IMR-90 (cell line): Measurements from ENCODE around the gene ANKDD1A. TPM values are rescaled to one million over a fixed set of nuclear protein-coding genes. Genes with fewer than 3 reads are reported as not detected.

ENCODE experiments used
- ATAC-seq: fragments of 200-7000 bp; cut with Tn5 transposase; 2 replicates; pipeline ENCODE4 v1.9.1; 2020; ENCODE audit warnings: low read depth, mild to moderate bottlenecking, moderate library complexity
- BruUV-seq: library from RNA; stranded (reverse); fragments of 400-500 nt; replicated peaks from 2 replicates; lab custom pipeline; 2021; lab: Mats Ljungman, UMichigan
- CTCF ChIA-PET: fragments of 300-600 bp; formaldehyde crosslinking; extraction: SDS; loops from one replicate; lab custom pipeline; 2021; ENCODE audit warnings: antibody characterized with exemption; lab: Yijun Ruan, JAX
- POLR2A ChIA-PET: fragments of 300-600 bp; sonication (Branson Sonifier 250); formaldehyde crosslinking; loops from one replicate; lab custom pipeline; 2022; ENCODE audit warnings: antibody characterized with exemption; ENCODE audit not compliant: unreplicated experiment; lab: Charles Lee
- DNase-seq: peaks from one replicate; pipeline ENCODE4 v3.0.0; 2013
- H2AFZ ChIP-seq: replicated peaks from 2 replicates; pipeline ENCODE3; 2013; ENCODE audit warnings: low read length, mild to moderate bottlenecking; ENCODE audit not compliant: poor library complexity
- H2AK5ac ChIP-seq: 2 replicates; pipeline ENCODE4 v1.6.1; 2013; ENCODE audit warnings: low read depth, low read length, inconsistent platforms
- H2AK9ac ChIP-seq: replicated peaks from 2 replicates; pipeline ENCODE3; 2013; ENCODE audit warnings: mild to moderate bottlenecking, low read depth, low read length, moderate library complexity; ENCODE audit not compliant: poor library complexity
- H2BK120ac ChIP-seq: 2 replicates; pipeline ENCODE4 v1.6.1; 2013; ENCODE audit warnings: low read depth, low read length, inconsistent platforms
- H2BK15ac ChIP-seq: 3 replicates; pipeline ENCODE4 v1.6.1; 2013; ENCODE audit warnings: low read depth, low read length, inconsistent platforms
- H2BK20ac ChIP-seq: 2 replicates; pipeline ENCODE4 v1.6.1; 2013; ENCODE audit warnings: low read depth, mild to moderate bottlenecking, inconsistent platforms, low read length, moderate library complexity
- H2BK5ac ChIP-seq: 2 replicates; pipeline ENCODE4 v1.6.1; 2013; ENCODE audit warnings: mild to moderate bottlenecking, low read depth, low read length, inconsistent platforms; ENCODE audit not compliant: poor library complexity, severe bottlenecking
- H3K14ac ChIP-seq: replicated peaks from 2 replicates; pipeline ENCODE4 v1.6.1; 2013; ENCODE audit warnings: low read depth, low read length, inconsistent platforms
- H3K18ac ChIP-seq: 2 replicates; pipeline ENCODE4 v1.6.1; 2013; ENCODE audit warnings: low read depth, low read length, control low read depth
- H3K23ac ChIP-seq: 2 replicates; pipeline ENCODE4 v1.6.1; 2013; ENCODE audit warnings: low read depth, low read length, inconsistent platforms
- H3K27ac ChIP-seq: 2 replicates; pipeline ENCODE4 v1.5.1; 2013; ENCODE audit warnings: mild to moderate bottlenecking, control low read depth, low read length; ENCODE audit not compliant: insufficient read depth
- H3K27me3 ChIP-seq: 2 replicates; pipeline ENCODE4 v1.6.1; 2013; ENCODE audit warnings: low read length; ENCODE audit not compliant: control insufficient read depth, insufficient read depth
- H3K36me3 ChIP-seq: 2 replicates; pipeline ENCODE4 v1.6.1; 2013; ENCODE audit warnings: low read length, mixed read lengths; ENCODE audit not compliant: control insufficient read depth, insufficient read depth
- H3K4ac ChIP-seq: 2 replicates; pipeline ENCODE4 v1.6.1; 2013; ENCODE audit warnings: low read depth, low read length, inconsistent platforms
- H3K4me1 ChIP-seq: 2 replicates; pipeline ENCODE4 v1.6.1; 2013; ENCODE audit warnings: low read length, mixed read lengths; ENCODE audit not compliant: control insufficient read depth, insufficient read depth
- H3K4me2 ChIP-seq: 2 replicates; pipeline ENCODE4 v1.6.1; 2013; ENCODE audit warnings: low read depth, mild to moderate bottlenecking, control low read depth, low read length, moderate library complexity
- H3K4me3 ChIP-seq: 2 replicates; pipeline ENCODE4 v1.5.1; 2013; ENCODE audit warnings: low read depth, mild to moderate bottlenecking, control low read depth, low read length, moderate library complexity; ENCODE audit not compliant: insufficient read depth
- H3K56ac ChIP-seq: 2 replicates; pipeline ENCODE4 v1.6.1; 2013; ENCODE audit warnings: low read length, inconsistent platforms; ENCODE audit not compliant: insufficient read depth; ENCODE audit errors: extremely low read depth
- H3K79me1 ChIP-seq, 2 experiments: 2 replicates each; pipeline ENCODE4 v1.6.1; 2013; ENCODE audit warnings: low read length in 2 of 2, inconsistent platforms in 1 of 2, low read depth in 1 of 2
- H3K9ac ChIP-seq: 2 replicates; pipeline ENCODE4 v1.6.1; 2013; ENCODE audit warnings: low read depth, low read length, control low read depth
- H3K9me1 ChIP-seq: 2 replicates; pipeline ENCODE4 v1.6.1; 2013; ENCODE audit warnings: low read length, inconsistent platforms; ENCODE audit not compliant: insufficient read depth
- H3K9me3 ChIP-seq: 2 replicates; pipeline ENCODE4 v1.6.1; 2013; ENCODE audit warnings: low read length; ENCODE audit not compliant: control insufficient read depth, insufficient read depth
- H4K20me1 ChIP-seq: 2 replicates; pipeline ENCODE4 v1.6.1; 2013; ENCODE audit warnings: low read length, inconsistent platforms; ENCODE audit not compliant: insufficient read depth
- H4K5ac ChIP-seq: 2 replicates; pipeline ENCODE4 v1.6.1; 2013; ENCODE audit warnings: mild to moderate bottlenecking, low read depth, low read length, control low read depth
- H4K8ac ChIP-seq, 2 experiments: 2 replicates each; pipeline ENCODE4 v1.6.1; 2013; ENCODE audit warnings: low read depth in 2 of 2, low read length in 2 of 2, control low read depth in 1 of 2, inconsistent platforms in 1 of 2
- H4K91ac ChIP-seq: 2 replicates; pipeline ENCODE4 v1.6.1; 2013; ENCODE audit warnings: low read depth, low read length, inconsistent platforms; ENCODE audit not compliant: insufficient read depth
- MAFK ChIP-seq: IDR thresholded peaks from 2 replicates; pipeline ENCODE4 v1.6.1; 2012; ENCODE audit warnings: low read depth, low read length, improper control_type of control experiment
- POLR2A ChIP-seq: IDR thresholded peaks from 2 replicates; pipeline ENCODE4 v1.6.1; 2012; ENCODE audit warnings: mild to moderate bottlenecking, low read depth, low read length
- WGBS, 2 experiments: methylation state at CpG; one replicate each; pipeline versions ENCODE4 v1.1.5 to v1.1.7; 2013; ENCODE audit warnings: missing lambda C conversion rate in 2 of 2; ENCODE audit not compliant: insufficient read length in 1 of 2; ENCODE audit errors: extremely low coverage in 2 of 2; 5-methylcytosine and 5-hydroxymethylcytosine counted together
- dilution Hi-C: fragments of 300-500 bp; cut with HindIII; formaldehyde crosslinking; loops from one replicate; pipeline ENCODE4 v1.14.3; 2018; ENCODE audit warnings: low sequenced_read_pairs; ENCODE audit not compliant: unreplicated experiment
- in situ Hi-C: fragments of 300-500 bp; cut with MboI; formaldehyde crosslinking; loops from 3 replicates; pipeline ENCODE4 v1.14.3; 2019; ENCODE audit warnings: low sequenced_read_pairs, inconsistent platforms, mixed read lengths
- intact Hi-C: fragments of 100-400 bp; cut with micrococcal nuclease; formaldehyde crosslinking; loops from 2 replicates; pipeline ENCODE4 v1.10.0; 2022
- polyA plus RNA-seq, 3 experiments: library from polyadenylated mRNA; depleted of rRNA; stranded (reverse); fragments of >200 nt; gene quantifications; 2 replicates each; pipeline ENCODE4 v1.2.3, GENCODE V29; 2012; ENCODE audit warnings: low replicate concordance in 1 of 3
- total RNA-seq: library from RNA; depleted of rRNA; stranded (reverse); fragments of >200 nt; gene quantifications from 2 replicates; pipeline ENCODE4 v1.2.3, GENCODE V29; 2012
- TF ChIP-seq, protein P1 (sequence below): fragments of 150-350 bp; IDR thresholded peaks from 2 replicates; pipeline ENCODE4 v1.6.1; 2017; ENCODE audit warnings: mild to moderate bottlenecking, antibody characterized with exemption, low read length, low read depth

ANKDD1A gene
- total and polyA plus RNA-seq, 2 of the 4 experiments (the other 2 are of a cell fraction) = 3.6 to 4.9 TPM

DNA sequence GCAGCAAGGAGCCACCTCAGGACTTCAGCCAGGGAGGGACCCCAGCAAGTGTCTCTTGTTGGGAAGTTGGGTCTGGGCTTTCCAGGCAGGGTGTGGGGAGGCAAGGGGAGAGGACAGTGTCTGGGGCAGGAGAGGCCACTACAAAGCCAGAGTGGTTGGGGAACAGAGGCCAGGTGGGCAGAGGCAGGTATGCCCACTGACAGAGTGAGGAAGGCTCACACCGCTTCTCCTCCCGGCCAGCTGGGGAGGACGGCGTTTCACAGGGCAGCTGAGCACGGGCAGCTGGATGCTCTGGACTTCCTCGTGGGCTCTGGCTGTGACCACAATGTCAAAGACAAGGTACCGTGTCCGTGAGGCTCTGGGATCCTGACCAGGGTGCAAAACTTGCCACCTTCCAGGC lies 15.0 kb downstream of the ANKDD1A start:
- peaks cover 2% of the 10 kb centered on the region; the same call in 1 of the 2 replicates for H3K36me3 ChIP-seq
- no peak overlapping the region for H3K4me3 ChIP-seq
- no peak overlapping the region for H2AFZ ChIP-seq
- H3K4me1 ChIP-seq = peaks cover 11% of the 10 kb centered on the region
- H3K27ac ChIP-seq = no peak overlapping the region
- H3K4me2 ChIP-seq = no peak overlapping the region
- no peak overlapping the region for H2BK5ac ChIP-seq
- no peak overlapping the region for H3K4ac ChIP-seq
- no peak overlapping the region for H3K56ac ChIP-seq
- H3K9me1 ChIP-seq = peaks cover 19% of the 10 kb centered on the region
- no peaks in the 10 kb centered on the region for H3K27me3 ChIP-seq
- ATAC-seq (no peak), DNase-seq (no peak)
- WGBS, 2 experiments = 92% methylated on average over 8 of the region's 8 CpGs; no CpG with 5 or more reads in 1 of the 2 experiments
- no peaks in the 10 kb centered on the region; the same call in 1 of the 2 replicates for H3K9me3 ChIP-seq
- dilution Hi-C loops (no loop called here), intact Hi-C loops (no loop called here), in situ Hi-C loops (no loop called here)
- no TSS peak for BruUV-seq
- H4K91ac ChIP-seq = no peak overlapping the region
- H4K8ac ChIP-seq = no peak overlapping the region
- H3K9ac ChIP-seq = no peak overlapping the region
- no peak overlapping the region for H3K18ac ChIP-seq
- no peak overlapping the region for H2BK20ac ChIP-seq
- ChIA-PET POLR2A (no interaction called here), CTCF (no interaction called here)
- H2AK9ac ChIP-seq = peak overlapping the region; percentile 72
- no peak overlapping the region for H4K5ac ChIP-seq
- H2BK120ac ChIP-seq = no peak overlapping the region
- H3K79me1 ChIP-seq = peaks cover 0 to 3% of the 10 kb centered on the region in 2 experiments; a peak in 1 of 4 replicates
- H2BK15ac ChIP-seq = no peak overlapping the region
- TF ChIP-seq, protein P1, sequence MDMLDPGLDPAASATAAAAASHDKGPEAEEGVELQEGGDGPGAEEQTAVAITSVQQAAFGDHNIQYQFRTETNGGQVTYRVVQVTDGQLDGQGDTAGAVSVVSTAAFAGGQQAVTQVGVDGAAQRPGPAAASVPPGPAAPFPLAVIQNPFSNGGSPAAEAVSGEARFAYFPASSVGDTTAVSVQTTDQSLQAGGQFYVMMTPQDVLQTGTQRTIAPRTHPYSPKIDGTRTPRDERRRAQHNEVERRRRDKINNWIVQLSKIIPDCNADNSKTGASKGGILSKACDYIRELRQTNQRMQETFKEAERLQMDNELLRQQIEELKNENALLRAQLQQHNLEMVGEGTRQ = no peak
- TF ChIP-seq MAFK = no peak
- TF ChIP-seq POLR2A = no peak
- H4K20me1 ChIP-seq = no peaks in the 10 kb centered on the region
- H3K14ac ChIP-seq = no peak overlapping the region
- no peak overlapping the region for H2AK5ac ChIP-seq
- H3K23ac ChIP-seq = no peak overlapping the region
